Neutrophil (primary cell): Measurements from ENCODE around the gene STRIP1.
"Not testable (repeated sequence)": the region's sequence is repeated elsewhere in the genome, so short reads cannot be mapped to it uniquely, and the experiment has no call there.

Source experiments
- H3K27ac ChIP-seq: fragments of 200-600 bp; sonication (generic); 2 replicates; pipeline ENCODE4 v1.5.1; 2016; ENCODE audit warnings: mild to moderate bottlenecking, moderate library complexity
- H3K27me3 ChIP-seq: fragments of 200-600 bp; sonication (generic); 2 replicates; pipeline ENCODE4 v1.6.0; 2016; ENCODE audit warnings: mild to moderate bottlenecking
- H3K36me3 ChIP-seq: fragments of 200-600 bp; sonication (generic); 2 replicates; pipeline ENCODE4 v1.5.1; 2017
- H3K4me1 ChIP-seq, 2 experiments: fragments of 200-600 bp in 1 of 2; sonication (generic) in 1 of 2; 1 replicate in 1 of 2; 2 replicates in 1 of 2; pipeline versions ENCODE4 v1.5.1 to v1.6.1; 2013 to 2016; ENCODE audit warnings: low read depth in 1 of 2, low read length in 1 of 2, mild to moderate bottlenecking in 1 of 2, moderate library complexity in 1 of 2; ENCODE audit not compliant: control insufficient read depth in 1 of 2, insufficient read depth in 1 of 2
- H3K4me3 ChIP-seq, 2 experiments: fragments of 200-600 bp in 1 of 2; sonication (generic) in 1 of 2; 1 replicate in 1 of 2; 2 replicates in 1 of 2; pipeline ENCODE4 v1.5.1; 2013 to 2016; ENCODE audit warnings: low read depth in 1 of 2, low read length in 1 of 2, mild to moderate bottlenecking in 1 of 2, moderate library complexity in 1 of 2
- H3K9me3 ChIP-seq: fragments of 200-600 bp; sonication (generic); 2 replicates; pipeline ENCODE4 v1.5.1; 2016
- CTCF ChIP-seq: fragments of 200-600 bp; sonication (generic); IDR thresholded peaks from 2 replicates; pipeline ENCODE4 v1.5.1; 2016; ENCODE audit warnings: antibody characterized with exemption

STRIP1 gene

GRCh38 chr1:110019770-110020169 is 14.7 kb upstream of the STRIP1 start:
- Histone ChIP-seq H3K36me3 (peaks cover 96% of the 10 kb centered on the region), H3K9me3 (no peaks in the 10 kb centered on the region), H3K27ac (no peak overlapping the region), H3K4me3 (no peak overlapping the region), H3K27me3 (no peaks in the 10 kb centered on the region), H3K4me1 (no peaks in the 10 kb centered on the region)
- TF ChIP-seq CTCF, result no peak

GRCh38 chr1:110021285-110021684 is 13.1 kb upstream of the STRIP1 start:
- no peaks in the 10 kb centered on the region for H3K9me3 ChIP-seq
- H3K27me3 ChIP-seq, result no peaks in the 10 kb centered on the region
- no peak overlapping the region for H3K4me3 ChIP-seq
- TF ChIP-seq CTCF, result no peak
- H3K27ac ChIP-seq, result no peak overlapping the region
- H3K36me3 ChIP-seq, result peaks cover 83% of the 10 kb centered on the region
- H3K4me1 ChIP-seq, result no peaks in the 10 kb centered on the region

GRCh38 chr1:110024613-110025012 is 9.8 kb upstream of the STRIP1 start:
- Histone ChIP-seq H3K9me3 (no peaks in the 10 kb centered on the region), H3K4me1 (no peaks in the 10 kb centered on the region), H3K27me3 (no peaks in the 10 kb centered on the region), H3K4me3 (no peak overlapping the region), H3K27ac (no peak overlapping the region), H3K36me3 (peaks cover 50% of the 10 kb centered on the region)
- TF ChIP-seq CTCF, result no peak

- H3K27me3 ChIP-seq, H3K9me3 ChIP-seq, H3K4me3 ChIP-seq, H3K36me3 ChIP-seq: not testable (repeated sequence)
- Histone ChIP-seq H3K4me1 (peaks cover 20 to 28% of the 10 kb centered on the region in 2 experiments), H3K27ac (peak overlapping the region; percentile 48)
These were observed 3.7 kb upstream of the STRIP1 start for GRCh38 chr1:110030687-110031086.

- H3K27me3 ChIP-seq, result no peaks in the 10 kb centered on the region
- H3K9me3 ChIP-seq, result no peaks in the 10 kb centered on the region
- H3K36me3 ChIP-seq, result no peaks in the 10 kb centered on the region
- H3K4me3 ChIP-seq, result no peak overlapping the region
- H3K4me1 ChIP-seq, result peaks cover 21 to 30% of the 10 kb centered on the region in 2 experiments
- no peak for TF ChIP-seq CTCF
- no peak overlapping the region for H3K27ac ChIP-seq
These were observed 2.1 kb upstream of the STRIP1 start for GRCh38 chr1:110032327-110032726.

GRCh38 chr1:110033421-110033820 is 1.0 kb upstream of the STRIP1 start:
- Histone ChIP-seq H3K9me3 (no peaks in the 10 kb centered on the region), H3K27ac (peak overlapping the region; percentile 95), H3K27me3 (no peaks in the 10 kb centered on the region), H3K36me3 (peaks cover 5% of the 10 kb centered on the region), H3K4me1 (peaks cover 21 to 30% of the 10 kb centered on the region in 2 experiments), H3K4me3 (no peak overlapping the region)
- no peak for TF ChIP-seq CTCF
